NCI-H345 treated with DMSO at 0.1 percent for 48 hours (cell line): ENCODE data around the gene AWAT1.
A peak's percentile ranks its signal among the peaks of the same experiment; 100 is the strongest.
"Not testable (repeated sequence)": the region's sequence is repeated elsewhere in the genome, so short reads cannot be mapped to it uniquely, and the experiment has no call there.

Source experiments
- DNase-seq: peaks from one replicate; lab custom pipeline; 2025; ENCODE audit not compliant: unreplicated experiment; lab: John Stamatoyannopoulos, UW

AWAT1 gene

GRCh38 chrX:70234355-70234754, at the start of gene AWAT1:
AWAT1 (plus strand) TSS chrX:70234655; CDS start chrX:70234696, 41 bp downstream.
- DNase-seq, result no peak

- DNase-seq, result no peak
Observed at GRCh38 chrX:70190225-70190624, 44.2 kb upstream of the AWAT1 start.

DNA sequence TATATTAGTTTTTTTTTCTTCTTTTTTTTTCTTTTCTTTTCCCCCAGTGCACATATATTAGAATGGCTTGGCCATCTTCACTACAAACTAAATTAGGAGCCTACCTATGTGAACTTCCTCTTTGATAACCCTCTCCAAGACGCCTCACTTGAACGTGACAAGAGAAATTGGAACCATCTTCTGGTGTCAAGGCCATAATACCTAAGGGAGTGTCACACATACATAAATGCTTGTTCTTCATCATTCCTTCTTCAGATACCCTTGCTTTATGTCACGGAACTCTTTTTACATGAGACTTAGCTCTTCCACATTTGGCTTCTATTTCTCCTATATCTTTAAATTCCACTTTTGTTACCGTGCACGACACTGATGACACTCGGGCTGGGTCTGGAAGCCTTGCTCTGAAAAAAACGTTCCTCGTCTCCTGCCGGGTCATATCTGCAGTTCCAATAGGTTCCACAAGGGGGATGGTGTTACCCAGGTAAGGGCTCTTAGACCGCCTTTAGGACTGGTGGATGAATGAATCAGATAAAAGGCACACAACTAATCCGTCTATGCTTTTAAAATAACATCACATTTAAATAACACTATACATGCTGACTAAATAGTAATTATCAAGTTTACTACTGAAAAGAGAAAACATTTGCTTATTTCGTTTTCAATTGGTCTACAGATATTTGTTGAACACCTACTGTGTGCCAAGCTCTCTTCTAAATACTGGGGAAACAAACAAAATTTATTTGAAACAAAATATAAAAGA, 37.3 kb upstream of the AWAT1 start:
- peak; percentile 28 for DNase-seq

DNA sequence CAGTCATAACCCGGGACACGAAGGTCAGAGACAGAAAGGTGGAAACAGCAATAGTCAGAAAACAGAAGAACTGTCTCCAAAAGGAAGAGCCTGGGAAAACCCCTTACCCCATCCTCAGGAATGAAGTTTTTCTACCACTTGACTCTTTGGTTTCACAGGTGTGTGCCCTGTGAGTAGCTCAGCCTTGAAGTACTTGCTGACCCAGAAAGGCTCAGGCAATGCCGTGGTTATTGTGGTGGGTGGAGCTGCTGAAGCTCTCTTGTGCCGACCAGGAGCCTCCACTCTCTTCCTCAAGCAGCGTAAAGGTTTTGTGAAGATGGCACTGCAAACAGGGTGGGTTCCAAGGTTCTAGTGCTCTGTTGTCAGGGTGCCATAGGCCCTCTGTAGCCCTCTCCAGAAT, 32.7 kb upstream of the AWAT1 start:
- DNase-seq, result no peak

GRCh38 chrX:70208479-70208878, 26.0 kb upstream of the AWAT1 start:
- DNase-seq, result peak; percentile 46

DNA sequence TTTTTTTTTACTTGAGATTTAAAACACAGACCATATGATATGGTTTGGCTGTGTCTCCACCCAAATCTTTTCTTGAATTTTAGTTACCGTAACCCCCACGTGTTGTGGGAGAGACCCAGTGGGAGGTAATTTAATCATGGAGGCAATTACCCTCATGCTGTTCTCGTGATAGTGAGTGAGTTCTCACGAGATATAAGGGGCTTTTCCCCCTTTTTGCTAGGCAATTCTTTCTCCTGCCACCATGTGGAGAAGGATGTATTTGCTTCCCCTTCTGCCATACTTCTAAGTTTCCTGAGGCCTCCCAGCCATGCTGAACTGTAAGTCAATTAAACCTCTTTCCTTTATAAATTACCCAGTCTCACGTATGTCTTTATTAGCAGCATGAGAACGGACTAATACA, 24.9 kb upstream of the AWAT1 start:
- DNase-seq, result not testable (repeated sequence)

DNA sequence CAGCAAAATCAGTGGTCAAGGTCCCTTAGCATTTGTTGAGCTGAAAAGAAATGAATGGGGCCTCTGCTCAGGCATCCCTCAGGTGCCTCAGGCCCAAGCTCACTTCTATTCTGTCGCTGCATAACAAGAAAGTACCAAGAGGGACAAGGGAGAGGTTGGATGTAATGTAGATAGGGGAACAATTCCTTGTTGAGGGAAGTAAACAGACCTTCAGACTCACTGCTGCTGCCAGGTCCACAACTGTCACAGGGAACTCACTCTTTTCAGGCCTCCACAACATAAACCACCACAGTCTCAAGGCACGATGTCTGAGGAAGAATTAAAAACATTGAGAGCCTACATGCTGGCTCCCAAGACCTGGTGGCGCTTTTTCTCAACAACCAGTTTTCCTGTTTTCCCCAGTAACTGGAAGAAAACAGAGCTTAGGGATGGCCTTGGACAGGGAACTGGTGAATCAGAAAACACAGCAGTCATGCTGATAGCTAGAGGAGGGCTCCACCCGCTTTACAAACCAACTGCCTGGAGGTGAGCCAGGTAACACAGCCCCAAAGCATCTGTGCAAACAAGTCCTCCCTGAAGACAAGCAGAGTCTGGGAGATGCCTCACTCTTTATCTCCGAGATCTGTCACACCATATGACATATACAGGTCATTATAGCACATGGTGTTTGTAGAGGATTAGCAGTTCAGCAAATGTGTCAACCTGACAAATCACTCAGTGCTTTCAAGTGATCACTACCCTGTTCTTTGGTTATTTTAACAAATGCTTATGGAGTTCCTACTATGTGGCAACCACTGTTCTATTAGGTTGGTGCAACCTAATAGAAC, 14.3 kb upstream of the AWAT1 start:
- DNase-seq, result peak; percentile 95

- DNase-seq, result no peak
Observed at GRCh38 chrX:70226048-70226447, 8.4 kb upstream of the AWAT1 start.

DNA sequence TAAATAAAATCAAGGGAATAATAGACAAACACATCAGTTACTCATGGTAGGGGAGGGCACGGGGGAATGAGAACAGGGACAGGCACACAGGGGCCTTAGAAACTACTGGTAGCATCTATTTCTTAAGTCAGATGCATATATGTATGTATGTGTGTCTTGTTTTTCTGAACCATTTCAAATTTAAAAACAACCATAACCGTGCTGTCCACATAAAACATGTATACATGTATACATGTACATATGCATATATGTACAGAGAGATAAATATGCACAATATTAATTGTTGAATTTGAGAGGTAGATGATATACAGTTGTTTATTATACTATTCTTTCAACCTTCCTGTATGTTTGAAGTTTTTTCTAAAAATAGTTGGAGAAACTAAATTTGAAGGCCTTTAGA, 7.8 kb upstream of the AWAT1 start:
- no peak for DNase-seq

GRCh38 chrX:70231666-70232065, 2.8 kb upstream of the AWAT1 start:
- no peak for DNase-seq

DNA sequence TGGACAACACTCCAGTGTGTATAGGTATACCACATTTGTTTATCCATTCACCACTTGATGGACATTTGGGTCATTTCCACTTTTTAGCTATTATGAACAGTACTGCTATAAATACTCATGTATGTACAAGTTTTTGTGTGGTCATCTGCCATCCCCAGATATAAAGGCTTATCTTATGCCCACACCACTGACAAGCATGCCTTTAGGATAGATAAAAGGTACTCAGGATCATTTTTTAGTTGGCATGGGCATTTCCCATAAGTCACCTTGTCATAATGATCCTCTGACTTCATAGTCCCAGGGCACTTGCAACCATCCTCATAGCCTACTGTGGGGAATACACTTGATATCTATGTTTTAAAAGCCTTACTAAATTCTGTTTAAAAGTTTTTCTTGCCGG, 6.3 kb downstream of the AWAT1 start:
- DNase-seq, result no peak

GRCh38 chrX:70241501-70241900, 7.0 kb downstream of the AWAT1 start:
- no peak for DNase-seq

GRCh38 chrX:70243601-70244000, 9.1 kb downstream of the AWAT1 start:
- DNase-seq, result not testable (repeated sequence)

DNA sequence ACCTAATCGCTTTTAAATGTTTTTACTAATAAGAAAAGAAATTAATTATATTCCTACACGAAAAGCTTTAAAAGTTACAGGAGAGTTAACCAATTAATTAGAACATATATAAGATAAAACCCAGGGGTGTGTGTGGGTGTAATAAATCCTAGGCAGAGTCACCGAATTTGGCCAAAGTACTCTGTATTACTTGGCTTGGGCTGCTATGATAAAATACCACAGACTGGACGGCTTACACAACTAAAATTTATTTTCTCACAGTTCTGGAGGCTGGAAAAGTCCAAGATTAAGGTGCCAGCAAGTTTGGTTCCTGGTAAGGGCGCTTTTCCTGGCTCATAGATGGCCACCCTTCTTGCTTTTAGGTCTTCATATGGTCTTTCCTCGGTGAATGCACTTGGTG, 10.4 kb downstream of the AWAT1 start:
- DNase-seq, result no peak

- no peak for DNase-seq
Observed at GRCh38 chrX:70247252-70247651, 12.8 kb downstream of the AWAT1 start.

- DNase-seq, result no peak
Observed at GRCh38 chrX:70252491-70252890, 18.0 kb downstream of the AWAT1 start.

- DNase-seq, result no peak
Observed at GRCh38 chrX:70253377-70254062, 19.1 kb downstream of the AWAT1 start.

- no peak for DNase-seq
Observed at GRCh38 chrX:70254063-70254400, 19.6 kb downstream of the AWAT1 start.

- DNase-seq, result no peak
Observed at GRCh38 chrX:70254909-70255308, 20.5 kb downstream of the AWAT1 start.

GRCh38 chrX:70255452-70255851, 21.0 kb downstream of the AWAT1 start:
- DNase-seq, result no peak

- no peak for DNase-seq
Observed at GRCh38 chrX:70257423-70258288, 23.2 kb downstream of the AWAT1 start.
